ENCODE results near the gene RETREG2.
"Not testable (repeated sequence)": the region's sequence is repeated elsewhere in the genome, so short reads cannot be mapped to it uniquely, and the experiment has no call there.

Gene RETREG2

GRCh38 chr2:219199470-219200211 lies 21.6 kb downstream of the RETREG2 start:
- DNase-seq, result no peak

- not testable (repeated sequence) for DNase-seq
Observed at GRCh38 chr2:219200502-219201326, 22.6 kb downstream of the RETREG2 start.

- not testable (repeated sequence) for DNase-seq
Observed at GRCh38 chr2:219201331-219201730, 23.3 kb downstream of the RETREG2 start.

GRCh38 chr2:219204425-219205164 lies 26.5 kb downstream of the RETREG2 start:
- DNase-seq, result no peak

- DNase-seq, result no peak
Observed at GRCh38 chr2:219205165-219205538, 27.1 kb downstream of the RETREG2 start.

GRCh38 chr2:219205981-219206327 lies 27.9 kb downstream of the RETREG2 start:
- no peak for DNase-seq

GRCh38 chr2:219206328-219207133 lies 28.5 kb downstream of the RETREG2 start, which contains the start of gene ZFAND2B:
ZFAND2B (plus strand) TSS chr2:219206782; CDS start chr2:219206988, 206 bp downstream.
- peak; percentile 80 for DNase-seq

- DNase-seq, result no peak
Observed at GRCh38 chr2:219207134-219207883, 29.2 kb downstream of the RETREG2 start.

- no peak for DNase-seq
Observed at GRCh38 chr2:219207884-219208740, 30.0 kb downstream of the RETREG2 start.

GRCh38 chr2:219209236-219210195 lies 31.4 kb downstream of the RETREG2 start:
- DNase-seq, result no peak

- no peak for DNase-seq
Observed at GRCh38 chr2:219210196-219210885, 32.3 kb downstream of the RETREG2 start.

- DNase-seq, result no peak
Observed at GRCh38 chr2:219210886-219211362, 32.8 kb downstream of the RETREG2 start.

GRCh38 chr2:219213026-219213415 lies 34.9 kb downstream of the RETREG2 start:
- DNase-seq, result no peak

GRCh38 chr2:219213486-219214071 lies 35.5 kb downstream of the RETREG2 start:
- DNase-seq, result no peak

GRCh38 chr2:219214141-219214540 lies 36.1 kb downstream of the RETREG2 start:
- no peak for DNase-seq

- DNase-seq, result no peak
Observed at GRCh38 chr2:219214786-219215185, 36.7 kb downstream of the RETREG2 start.

GRCh38 chr2:219215871-219216534 lies 37.9 kb downstream of the RETREG2 start:
- DNase-seq, result no peak

GRCh38 chr2:219216535-219216915 lies 38.5 kb downstream of the RETREG2 start:
- DNase-seq, result no peak
